Gastroesophageal sphincter (tissue), 3 donors: ENCODE data around the gene OR9G4.

Source experiments
- EP300 ChIP-seq: sonication (generic); formaldehyde crosslinking; IDR thresholded peaks from one replicate; pipeline ENCODE4 v1.6.1; 2017; ENCODE audit warnings: antibody characterized with exemption, mild to moderate bottlenecking
- POLR2A ChIP-seq, 2 donors: fragments of 450-650 bp; IDR thresholded peaks; one replicate each; pipeline ENCODE4 v1.6.1; 2017; ENCODE audit warnings: antibody characterized with exemption in 2 of 2, mild to moderate bottlenecking in 2 of 2, moderate library complexity in 1 of 2
- POLR2AphosphoS5 ChIP-seq: sonication (generic); formaldehyde crosslinking; IDR thresholded peaks from one replicate; pipeline ENCODE4 v1.6.1; 2017; ENCODE audit warnings: antibody characterized with exemption
- TF ChIP-seq, protein P1 (sequence below), 4 experiments: fragments of 200-600 bp in 2 of 4; fragments of 450-650 bp in 2 of 4; sonication (generic) in 1 of 4; IDR thresholded peaks; one replicate each; pipeline ENCODE4 v1.5.1; 2017 to 2019; ENCODE audit warnings: antibody characterized with exemption in 4 of 4, mild to moderate bottlenecking in 2 of 4, moderate library complexity in 2 of 4

DNA sequence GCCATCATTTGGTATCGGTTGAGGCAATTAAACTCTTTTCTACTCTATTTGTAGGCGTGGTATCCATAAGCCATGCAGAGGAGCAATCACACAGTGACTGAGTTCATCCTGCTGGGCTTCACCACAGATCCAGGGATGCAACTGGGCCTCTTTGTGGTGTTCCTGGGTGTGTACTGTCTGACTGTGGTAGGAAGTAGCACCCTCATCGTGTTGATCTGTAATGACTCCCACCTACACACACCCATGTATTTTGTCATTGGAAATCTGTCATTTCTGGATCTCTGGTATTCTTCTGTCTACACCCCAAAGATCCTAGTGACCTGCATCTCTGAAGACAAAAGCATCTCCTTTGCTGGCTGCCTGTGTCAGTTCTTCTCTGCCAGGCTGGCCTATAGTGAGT lies 8.4 kb downstream of the OR9G4 start:
- TF ChIP-seq, protein P1, sequence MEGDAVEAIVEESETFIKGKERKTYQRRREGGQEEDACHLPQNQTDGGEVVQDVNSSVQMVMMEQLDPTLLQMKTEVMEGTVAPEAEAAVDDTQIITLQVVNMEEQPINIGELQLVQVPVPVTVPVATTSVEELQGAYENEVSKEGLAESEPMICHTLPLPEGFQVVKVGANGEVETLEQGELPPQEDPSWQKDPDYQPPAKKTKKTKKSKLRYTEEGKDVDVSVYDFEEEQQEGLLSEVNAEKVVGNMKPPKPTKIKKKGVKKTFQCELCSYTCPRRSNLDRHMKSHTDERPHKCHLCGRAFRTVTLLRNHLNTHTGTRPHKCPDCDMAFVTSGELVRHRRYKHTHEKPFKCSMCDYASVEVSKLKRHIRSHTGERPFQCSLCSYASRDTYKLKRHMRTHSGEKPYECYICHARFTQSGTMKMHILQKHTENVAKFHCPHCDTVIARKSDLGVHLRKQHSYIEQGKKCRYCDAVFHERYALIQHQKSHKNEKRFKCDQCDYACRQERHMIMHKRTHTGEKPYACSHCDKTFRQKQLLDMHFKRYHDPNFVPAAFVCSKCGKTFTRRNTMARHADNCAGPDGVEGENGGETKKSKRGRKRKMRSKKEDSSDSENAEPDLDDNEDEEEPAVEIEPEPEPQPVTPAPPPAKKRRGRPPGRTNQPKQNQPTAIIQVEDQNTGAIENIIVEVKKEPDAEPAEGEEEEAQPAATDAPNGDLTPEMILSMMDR (IDR thresholded peaks at IDR 0.05) = no peak
- TF ChIP-seq POLR2AphosphoS5 (no peak), POLR2A (IDR thresholded peaks at IDR 0.05) (no peak), EP300 (no peak)
